K562 (cell line): Measurements from ENCODE around the gene EGF. TPM values are rescaled to one million over a fixed set of nuclear protein-coding genes. Genes with fewer than 3 reads are reported as not detected.

Experiments
- ATAC-seq: fragments of 200-7000 bp; cut with Tn5 transposase; 3 replicates; pipeline ENCODE4 v1.9.1; 2020; ENCODE audit warnings: moderate library complexity
- BruUV-seq: library from RNA; stranded (reverse); fragments of 400-500 nt; replicated peaks from 2 replicates; lab custom pipeline; 2021; lab: Mats Ljungman, UMichigan
- CTCF ChIA-PET: fragments of 300-600 bp; formaldehyde crosslinking; extraction: SDS; loops from one replicate; lab custom pipeline; 2021; ENCODE audit warnings: low intra/inter-chr PET ratio; lab: Yijun Ruan, JAX
- POLR2A ChIA-PET: fragments of 300-600, 350-650 bp; sonication (Branson Sonifier 250); formaldehyde crosslinking; extraction: SDS; loops from one replicate; lab custom pipeline; 2021; ENCODE audit warnings: antibody characterized with exemption, inconsistent platforms; lab: Yijun Ruan, JAX
- DNase-seq, 4 experiments: peaks; one replicate each; pipeline versions ENCODE4 v3.0.0 to v3.0.0-alpha.2; 2011 to 2018; ENCODE audit warnings: low spot score in 3 of 4, mixed read lengths in 3 of 4; ENCODE audit errors: extremely low read depth in 1 of 4
- FAIRE-seq: peaks from 2 replicates; lab custom pipeline; 2011; peaks lifted over from hg19 to GRCh38; lab: Jason Lieb, UNC
- H2AFZ ChIP-seq: 2 replicates; pipeline ENCODE4 v1.6.0; 2011; ENCODE audit warnings: low read depth, low read length, control low read depth, inconsistent platforms
- H3K27ac ChIP-seq: fragments of 200-600 bp; 3 replicates; pipeline ENCODE4 v1.8.0; 2011; ENCODE audit warnings: low read depth, mild to moderate bottlenecking, control low read depth, inconsistent platforms, low read length, moderate library complexity, mixed read lengths; ENCODE audit errors: extremely low read depth
- H3K27me3 ChIP-seq, 2 experiments: fragments of 300-600 bp in 1 of 2; 2 replicates in 1 of 2; 3 replicates in 1 of 2; pipeline versions ENCODE4 v1.6.0 to v1.8.0; 2011; ENCODE audit warnings: inconsistent platforms in 2 of 2, low read length in 2 of 2, mild to moderate bottlenecking in 1 of 2, mixed read lengths in 1 of 2, moderate library complexity in 1 of 2; ENCODE audit not compliant: control insufficient read depth in 2 of 2, insufficient read depth in 2 of 2
- H3K36me3 ChIP-seq: fragments of 300-600 bp; 3 replicates; pipeline ENCODE4 v1.8.0; 2011; ENCODE audit warnings: mild to moderate bottlenecking, low read length, inconsistent platforms; ENCODE audit not compliant: control insufficient read depth, insufficient read depth
- H3K4me1 ChIP-seq, 2 experiments: fragments of 200-600 bp in 1 of 2; replicated peaks in 1 of 2; 2 replicates in 1 of 2; 3 replicates in 1 of 2; pipeline versions ENCODE4 v1.5.1 to v1.8.0; 2011; ENCODE audit warnings: inconsistent platforms in 2 of 2, low read length in 2 of 2, mild to moderate bottlenecking in 1 of 2, mixed read lengths in 1 of 2, moderate library complexity in 1 of 2; ENCODE audit not compliant: control insufficient read depth in 2 of 2, insufficient read depth in 2 of 2
- H3K4me2 ChIP-seq: 2 replicates; pipeline ENCODE4 v1.6.1; 2011; ENCODE audit warnings: low read length, control low read depth, inconsistent platforms, mixed read lengths; ENCODE audit not compliant: insufficient read depth
- H3K4me3 ChIP-seq: fragments of 200-600 bp; sonication (generic), shearing (Covaris generic); 2 replicates; pipeline ENCODE4 v1.5.1; 2016; ENCODE audit warnings: control low read depth, inconsistent platforms
- H3K79me2 ChIP-seq: fragments of 200-600 bp; 3 replicates; pipeline ENCODE4 v1.8.0; 2011; ENCODE audit warnings: low read length, inconsistent platforms; ENCODE audit not compliant: control insufficient read depth, insufficient read depth
- H3K9ac ChIP-seq, 2 experiments: 2 replicates each; pipeline versions ENCODE4 v1.6.0 to v1.6.1; 2011; ENCODE audit warnings: low read depth in 2 of 2, low read length in 2 of 2, control low read depth in 1 of 2, inconsistent platforms in 1 of 2, mild to moderate bottlenecking in 1 of 2, mixed read lengths in 1 of 2; ENCODE audit not compliant: insufficient read depth in 1 of 2
- H3K9me1 ChIP-seq: one replicate; pipeline ENCODE4 v1.6.0; 2011; ENCODE audit warnings: inconsistent platforms, mild to moderate bottlenecking, low read length, moderate library complexity; ENCODE audit not compliant: control insufficient read depth, insufficient read depth
- H3K9me3 ChIP-seq: replicated peaks from 2 replicates; pipeline ENCODE4 v1.5.1; 2011; ENCODE audit warnings: low read depth, low read length, inconsistent platforms; ENCODE audit not compliant: control insufficient read depth, insufficient read depth
- H4K20me1 ChIP-seq: replicated peaks from 2 replicates; pipeline ENCODE4 v1.6.1; 2011; ENCODE audit warnings: low read length, inconsistent platforms, mixed read lengths; ENCODE audit not compliant: control insufficient read depth, insufficient read depth
- COPS2 ChIP-seq: fragments of 450-650 bp; conservative IDR thresholded peaks from 2 replicates; pipeline ENCODE4 v1.6.1; 2016; ENCODE audit warnings: mild to moderate bottlenecking, moderate library complexity
- DDX20 ChIP-seq: fragments of 450-650 bp; IDR thresholded peaks from 2 replicates; pipeline ENCODE4 v1.6.1; 2016; ENCODE audit warnings: missing genetic modification characterization, low read depth, mild to moderate bottlenecking, missing compliant biosample characterization, moderate library complexity
- FOXA1 ChIP-seq: fragments of 450-650 bp; IDR thresholded peaks from 2 replicates; pipeline ENCODE4 v1.6.1; 2016; ENCODE audit warnings: mild to moderate bottlenecking, borderline replicate concordance
- FOXK1 ChIP-seq: sonication (generic); formaldehyde crosslinking; IDR thresholded peaks from 2 replicates; pipeline ENCODE4 v1.8.0; 2022; ENCODE audit warnings: missing genetic modification reagents, mild to moderate bottlenecking, borderline replicate concordance
- KLF1 ChIP-seq: fragments of 450-650 bp; IDR thresholded peaks from 2 replicates; pipeline ENCODE4 v1.6.1; 2016; ENCODE audit warnings: missing genetic modification characterization, missing compliant biosample characterization
- NELFE ChIP-seq: IDR thresholded peaks from 2 replicates; pipeline ENCODE4 v1.6.1; 2011; ENCODE audit warnings: mild to moderate bottlenecking; ENCODE audit not compliant: insufficient read depth, insufficient read length
- NR1H2 ChIP-seq: sonication (generic); formaldehyde crosslinking; IDR thresholded peaks from 2 replicates; pipeline ENCODE4 v1.4.0; 2020; ENCODE audit warnings: mild to moderate bottlenecking, missing genetic modification reagents
- NR2C2 ChIP-seq, 2 experiments: fragments of 200-800 bp in 1 of 2; sonication (Bioruptor generic) in 1 of 2; sonication (generic) in 1 of 2; formaldehyde crosslinking in 1 of 2; IDR thresholded peaks; 2 replicates each; pipeline versions ENCODE4 v1.6.1 to v1.8.0; 2016 to 2022; ENCODE audit warnings: mild to moderate bottlenecking in 1 of 2, missing compliant biosample characterization in 1 of 2, missing genetic modification characterization in 1 of 2, missing genetic modification reagents in 1 of 2
- POLR2H ChIP-seq: IDR thresholded peaks from 2 replicates; pipeline ENCODE4 v1.6.1; 2016; ENCODE audit warnings: missing genetic modification characterization, low read depth, mild to moderate bottlenecking, control low read depth, missing compliant biosample characterization, moderate library complexity
- RBM25 ChIP-seq: fragments of 200-400 bp; formaldehyde crosslinking; IDR thresholded peaks from 2 replicates; pipeline ENCODE4 v1.6.1; 2018; ENCODE audit warnings: low read length, low read depth, moderate library complexity; ENCODE audit not compliant: severe bottlenecking
- RFX1 ChIP-seq: fragments of 450-650 bp; IDR thresholded peaks from 2 replicates; pipeline ENCODE4 v1.6.1; 2016; ENCODE audit warnings: mild to moderate bottlenecking, moderate library complexity
- SMAD1 ChIP-seq: fragments of 150-350 bp; IDR thresholded peaks from 2 replicates; pipeline ENCODE4 v1.6.1; 2014; ENCODE audit warnings: low read length, low read depth; ENCODE audit not compliant: partially characterized antibody
- SREBF2 ChIP-seq: sonication (generic); formaldehyde crosslinking; IDR thresholded peaks from 2 replicates; pipeline ENCODE4 v1.4.0; 2020; ENCODE audit warnings: mild to moderate bottlenecking, missing genetic modification reagents
- SRSF9 ChIP-seq: fragments of 200-400 bp; formaldehyde crosslinking; IDR thresholded peaks from 2 replicates; pipeline ENCODE4 v1.6.1; 2017; ENCODE audit warnings: low read depth, low read length, borderline replicate concordance
- TAF9B ChIP-seq: fragments of 450-650 bp; IDR thresholded peaks from 2 replicates; pipeline ENCODE4 v1.6.1; 2018; ENCODE audit warnings: mild to moderate bottlenecking; ENCODE audit not compliant: partially characterized antibody
- XRCC3 ChIP-seq: fragments of 450-650 bp; IDR thresholded peaks from 2 replicates; pipeline ENCODE4 v1.6.1; 2017; ENCODE audit warnings: mild to moderate bottlenecking, moderate library complexity
- ZNF24 ChIP-seq: fragments of 450-650 bp; IDR thresholded peaks from 2 replicates; pipeline ENCODE4 v1.6.1; 2016
- ZNF280B ChIP-seq: fragments of 250-450 bp; sonication (Bioruptor Pico); IDR thresholded peaks from 2 replicates; pipeline ENCODE4 v1.5.1; 2021; ENCODE audit warnings: mild to moderate bottlenecking
- ZNF354B ChIP-seq: fragments of 250-450 bp; sonication (Bioruptor Pico); IDR thresholded peaks from 2 replicates; pipeline ENCODE4 v1.4.0; 2020
- ZNF444 ChIP-seq: fragments of 250-450 bp; sonication (Bioruptor Pico); IDR thresholded peaks from 2 replicates; pipeline ENCODE4 v1.4.0; 2020; ENCODE audit warnings: mild to moderate bottlenecking, moderate library complexity
- in situ Hi-C: fragments of 300-500 bp; cut with MboI; formaldehyde crosslinking; loops from 4 replicates; pipeline ENCODE4 v1.15.0; 2018; ENCODE audit warnings: inconsistent platforms, mixed read lengths
- intact Hi-C: fragments of 100-400 bp; cut with micrococcal nuclease; formaldehyde crosslinking; loops from 2 replicates; pipeline ENCODE4 v1.14.2; 2022
- polyA plus RNA-seq, 8 experiments: library from polyadenylated mRNA; depleted of rRNA in 4 of 8; stranded (reverse) in 5 of 8; unstranded in 3 of 8; fragments of >200 nt; fragmentation: Nextera tagmentation in 2 of 8; fragmentation: Illumina TruSeq in 1 of 8; extraction: Ambion mirVana in 2 of 8; extraction: Trizol in 1 of 8; gene quantifications; 2 replicates each; pipeline versions ENCODE4 v1.2.1 to v1.2.3, GENCODE V29; 2011 to 2014; ENCODE audit warnings: inconsistent platforms in 1 of 8, missing spikeins in 1 of 8
- total RNA-seq, 7 experiments: library from RNA; depleted of rRNA in 6 of 7; stranded (reverse); fragments of >200 nt in 6 of 7; fragmentation: Illumina TruSeq in 2 of 7; extraction: Trizol in 2 of 7; gene quantifications; 2 replicates each; pipeline versions ENCODE4 v1.2.1 to v1.2.3, GENCODE V29; 2011 to 2021; ENCODE audit warnings: low replicate concordance in 1 of 7

Gene EGF
- total and polyA plus RNA-seq, 9 of the 15 experiments (the other 6 are each of a cell fraction or from before 2014, with no cell fraction given): 0.32 to 3.1 (median 1.3) TPM

DNA sequence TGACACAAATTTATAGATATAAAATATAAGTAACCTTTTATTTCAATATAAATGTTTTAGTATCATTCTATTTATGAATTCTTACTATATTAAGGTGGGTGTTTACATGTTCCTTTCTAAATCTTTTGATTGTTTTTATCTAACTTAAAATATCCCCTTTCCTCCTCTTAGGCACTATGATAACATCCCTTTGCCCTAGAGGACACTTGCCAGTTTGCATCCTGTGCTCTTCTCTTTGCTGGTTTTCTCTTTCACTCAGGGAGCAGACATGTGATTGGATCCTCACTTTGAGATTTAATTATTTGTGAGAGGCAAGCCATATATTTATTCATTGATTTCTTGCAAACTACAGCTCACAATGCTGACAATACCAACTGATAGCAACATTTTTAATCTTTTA is 48.5 kb upstream of the EGF start:
- Histone ChIP-seq H3K36me3 (no peaks in the 10 kb centered on the region), H4K20me1 (no peaks in the 10 kb centered on the region), H2AFZ (no peak overlapping the region), H3K9ac (no peak overlapping the region), H3K79me2 (no peaks in the 10 kb centered on the region), H3K4me3 (no peak overlapping the region), H3K4me2 (no peak overlapping the region), H3K9me3 (0 out of 2 replicates have a peak, but pooled peaks cover 2% of the 10 kb centered on the region), H3K4me1 (no peaks in the 10 kb centered on the region), H3K27ac (no peak overlapping the region), H3K9me1 (no peaks in the 10 kb centered on the region), H3K27me3 (no peaks in the 10 kb centered on the region)
- TF ChIP-seq SRSF9: no peak
- TF ChIP-seq RBM25: no peak
- TF ChIP-seq KLF1 (tag): no peak
- TF ChIP-seq RFX1: no peak
- no peak for TF ChIP-seq ZNF24
- TF ChIP-seq COPS2: no peak
- no peak for TF ChIP-seq ZNF354B (CRISPR knock-in tag)
- TF ChIP-seq POLR2H (tag): no peak
- no peak for TF ChIP-seq NR2C2 (CRISPR knock-in tag; IDR thresholded peaks at IDR 0.05)
- TF ChIP-seq NR2C2 (tag; IDR thresholded peaks at IDR 0.05): no peak
- no peak for TF ChIP-seq SREBF2 (CRISPR knock-in tag)
- TF ChIP-seq NELFE: no peak
- no peak for TF ChIP-seq DDX20 (tag)
- TF ChIP-seq SMAD1: no peak
- TF ChIP-seq XRCC3: no peak
- no peak for TF ChIP-seq FOXK1 (CRISPR knock-in tag)
- TF ChIP-seq NR1H2 (CRISPR knock-in tag): no peak
- no peak for TF ChIP-seq TAF9B
- TF ChIP-seq ZNF280B (CRISPR knock-in tag): no peak
- TF ChIP-seq FOXA1: no peak
- TF ChIP-seq ZNF444 (CRISPR knock-in tag): no peak
- CTCF ChIA-PET: no interaction called here
- no peak for ATAC-seq
- no peak for DNase-seq
- no TSS peak for BruUV-seq
- intact Hi-C loops: no loop called here
- in situ Hi-C loops: no loop called here
- POLR2A ChIA-PET: interaction anchor here (1.1 kb wide), 1 partner anchor 15 kb away, joined by 4 read pairs; no protein-coding TSS in a partner anchor
- no peak for FAIRE-seq
